Measurements from ENCODE around the gene DPP10. TPM values are rescaled to one million over a fixed set of nuclear protein-coding genes. Genes with fewer than 3 reads are reported as not detected.

The DPP10 gene
- total and polyA plus RNA-seq, 4 donors: 0.08 to 5.0 (median 0.27) TPM

DNA sequence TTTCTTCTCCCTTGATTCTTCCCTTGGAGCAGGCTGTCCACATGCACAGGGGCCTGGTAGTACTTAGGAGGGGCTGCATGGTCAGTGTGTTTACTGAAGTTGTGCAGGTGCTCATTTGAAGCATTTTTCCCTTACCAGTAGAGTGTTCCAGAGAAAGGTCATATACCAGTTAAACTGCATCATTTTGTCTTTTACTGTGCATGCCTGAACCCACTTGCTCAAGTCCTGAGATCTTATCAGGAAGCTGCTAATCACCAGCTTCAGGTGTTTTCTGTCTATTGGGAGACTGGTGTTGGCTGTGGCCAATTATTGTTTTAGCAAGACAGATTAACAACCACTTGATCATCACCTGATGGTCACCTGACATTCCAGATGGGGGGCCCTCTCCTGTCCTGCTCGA, 676.6 kb downstream of the DPP10 start:
- Histone ChIP-seq H3K9me3 (ENCODE audit: control insufficient read depth in 4 of 4, insufficient read depth in 3 of 4, low read length in 3 of 4) (peaks cover 0 to 2% (median 0%) of the 10 kb centered on the region in 4 donors), H3K27ac (ENCODE audit: low read depth in 1 of 2, low read length in 1 of 2) (no peak overlapping the region), H3K9ac (ENCODE audit: insufficient read depth in 1 of 2, low read length in 2 of 2) (no peak overlapping the region), H3K4me3 (no peak overlapping the region), H3K4me1 (ENCODE audit: control insufficient read depth in 5 of 5, insufficient read depth in 5 of 5, low read length in 5 of 5) (no peaks in the 10 kb centered on the region), H3K27me3 (ENCODE audit: control insufficient read depth in 3 of 3, insufficient read depth in 3 of 3, low read length in 2 of 3) (no peaks in the 10 kb centered on the region), H3K36me3 (ENCODE audit: control insufficient read depth in 4 of 4, insufficient read depth in 4 of 4, low read length in 4 of 4) (no peaks in the 10 kb centered on the region)
- TF ChIP-seq, protein P1, sequence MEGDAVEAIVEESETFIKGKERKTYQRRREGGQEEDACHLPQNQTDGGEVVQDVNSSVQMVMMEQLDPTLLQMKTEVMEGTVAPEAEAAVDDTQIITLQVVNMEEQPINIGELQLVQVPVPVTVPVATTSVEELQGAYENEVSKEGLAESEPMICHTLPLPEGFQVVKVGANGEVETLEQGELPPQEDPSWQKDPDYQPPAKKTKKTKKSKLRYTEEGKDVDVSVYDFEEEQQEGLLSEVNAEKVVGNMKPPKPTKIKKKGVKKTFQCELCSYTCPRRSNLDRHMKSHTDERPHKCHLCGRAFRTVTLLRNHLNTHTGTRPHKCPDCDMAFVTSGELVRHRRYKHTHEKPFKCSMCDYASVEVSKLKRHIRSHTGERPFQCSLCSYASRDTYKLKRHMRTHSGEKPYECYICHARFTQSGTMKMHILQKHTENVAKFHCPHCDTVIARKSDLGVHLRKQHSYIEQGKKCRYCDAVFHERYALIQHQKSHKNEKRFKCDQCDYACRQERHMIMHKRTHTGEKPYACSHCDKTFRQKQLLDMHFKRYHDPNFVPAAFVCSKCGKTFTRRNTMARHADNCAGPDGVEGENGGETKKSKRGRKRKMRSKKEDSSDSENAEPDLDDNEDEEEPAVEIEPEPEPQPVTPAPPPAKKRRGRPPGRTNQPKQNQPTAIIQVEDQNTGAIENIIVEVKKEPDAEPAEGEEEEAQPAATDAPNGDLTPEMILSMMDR (IDR thresholded peaks at IDR 0.05; ENCODE audit: control extremely low read depth, extremely low read depth): no peak
- ATAC-seq (ENCODE audit: insufficient read depth, low FRiP score) (no peak), DNase-seq (no peak)
- WGBS, 2 donors: 33 to 45% methylated on average over 1 of the region's 1 CpG

DNA sequence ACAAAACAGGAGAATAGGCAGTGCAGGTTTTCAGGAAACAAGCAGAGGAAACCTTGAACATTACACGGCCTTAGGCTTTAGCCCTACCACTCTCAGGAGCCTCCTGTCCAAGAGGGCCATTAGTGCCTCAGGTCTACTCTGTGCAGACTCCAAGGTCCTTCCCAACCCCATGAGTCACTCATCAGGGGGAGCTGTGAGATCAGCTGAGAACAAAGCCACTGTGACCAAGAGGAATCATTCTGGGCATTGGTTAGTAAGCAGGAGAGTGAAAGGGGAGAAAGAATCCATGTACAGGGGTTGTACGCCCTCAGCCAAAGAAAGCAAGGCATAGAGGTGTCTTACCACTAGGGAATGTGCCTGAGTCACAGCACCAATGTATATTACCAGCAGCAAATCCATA, 680.3 kb downstream of the DPP10 start:
- TF ChIP-seq, protein P1 (IDR thresholded peaks at IDR 0.05; ENCODE audit: control extremely low read depth, extremely low read depth): no peak
- Histone ChIP-seq H3K27me3 (ENCODE audit: control insufficient read depth in 3 of 3, insufficient read depth in 3 of 3, low read length in 2 of 3) (no peaks in the 10 kb centered on the region), H3K4me1 (ENCODE audit: control insufficient read depth in 5 of 5, insufficient read depth in 5 of 5, low read length in 5 of 5) (no peaks in the 10 kb centered on the region), H3K9ac (ENCODE audit: insufficient read depth in 1 of 2, low read length in 2 of 2) (no peak overlapping the region), H3K36me3 (ENCODE audit: control insufficient read depth in 4 of 4, insufficient read depth in 4 of 4, low read length in 4 of 4) (no peaks in the 10 kb centered on the region), H3K27ac (ENCODE audit: low read depth in 1 of 2, low read length in 1 of 2) (no peak overlapping the region), H3K9me3 (ENCODE audit: control insufficient read depth in 4 of 4, insufficient read depth in 3 of 4, low read length in 3 of 4) (no peaks in the 10 kb centered on the region), H3K4me3 (no peak overlapping the region)
- DNase-seq: no peak
- ATAC-seq (ENCODE audit: insufficient read depth, low FRiP score): no peak
- WGBS, 2 donors: 83% methylated on average over 2 of the region's 2 CpGs

DNA sequence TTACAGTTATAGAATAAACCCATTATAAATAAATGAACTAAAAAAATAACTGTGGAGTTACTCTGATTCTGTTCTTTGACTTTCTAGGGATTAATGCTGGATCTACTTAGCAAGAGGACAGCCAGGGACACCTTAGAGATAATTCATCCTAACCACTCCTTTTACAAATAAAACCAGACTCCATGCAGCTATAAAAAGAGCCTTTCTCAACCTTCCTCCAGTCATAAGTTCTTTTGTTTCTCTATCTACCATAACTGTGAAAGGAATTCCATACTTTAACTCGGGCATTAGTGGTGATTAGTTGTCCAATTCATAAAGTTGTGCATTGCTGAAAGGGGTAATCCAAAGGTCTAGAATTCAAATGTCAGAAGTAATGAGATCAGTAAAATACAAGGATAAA, 682.4 kb downstream of the DPP10 start:
- Histone ChIP-seq H3K9me3 (ENCODE audit: control insufficient read depth in 4 of 4, insufficient read depth in 3 of 4, low read length in 3 of 4) (no peaks in the 10 kb centered on the region), H3K9ac (ENCODE audit: insufficient read depth in 1 of 2, low read length in 2 of 2) (no peak overlapping the region), H3K36me3 (ENCODE audit: control insufficient read depth in 4 of 4, insufficient read depth in 4 of 4, low read length in 4 of 4) (no peaks in the 10 kb centered on the region), H3K4me1 (ENCODE audit: control insufficient read depth in 5 of 5, insufficient read depth in 5 of 5, low read length in 5 of 5) (no peaks in the 10 kb centered on the region), H3K27me3 (ENCODE audit: control insufficient read depth in 3 of 3, insufficient read depth in 3 of 3, low read length in 2 of 3) (no peaks in the 10 kb centered on the region), H3K4me3 (no peak overlapping the region), H3K27ac (ENCODE audit: low read depth in 1 of 2, low read length in 1 of 2) (no peak overlapping the region)
- DNase-seq (no peak), ATAC-seq (ENCODE audit: insufficient read depth, low FRiP score) (no peak)
- TF ChIP-seq, protein P1 (IDR thresholded peaks at IDR 0.05; ENCODE audit: control extremely low read depth, extremely low read depth): no peak
- WGBS, 2 donors: 65 to 67% methylated on average over 1 of the region's 1 CpG

DNA sequence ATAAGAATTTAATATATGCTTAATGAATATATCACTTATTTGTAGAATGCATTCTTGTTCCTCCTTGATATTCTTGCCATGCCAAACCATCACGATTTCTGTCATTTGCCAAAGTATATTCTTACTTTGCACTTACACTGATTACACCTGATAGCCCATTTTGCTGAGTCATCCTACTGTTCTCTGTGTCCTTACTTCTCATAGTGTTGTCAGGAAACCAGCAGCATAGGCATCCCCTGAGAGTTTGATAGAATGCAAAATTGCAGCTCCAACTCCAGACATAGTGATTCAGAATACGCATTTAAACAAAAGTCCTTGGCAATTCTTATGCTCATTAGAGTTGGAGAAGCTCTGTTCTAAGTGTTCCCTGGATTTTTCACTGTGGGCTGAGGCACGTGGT, 687.1 kb downstream of the DPP10 start:
- TF ChIP-seq, protein P1 (IDR thresholded peaks at IDR 0.05; ENCODE audit: control extremely low read depth, extremely low read depth): no peak
- ATAC-seq (ENCODE audit: insufficient read depth, low FRiP score) (no peak), DNase-seq (no peak)
- H3K4me3 ChIP-seq: no peak overlapping the region
- no peak overlapping the region for H3K27ac ChIP-seq (ENCODE audit: low read depth in 1 of 2, low read length in 1 of 2)
- no peaks in the 10 kb centered on the region for H3K27me3 ChIP-seq (ENCODE audit: control insufficient read depth in 3 of 3, insufficient read depth in 3 of 3, low read length in 2 of 3)
- H3K9me3 ChIP-seq (ENCODE audit: control insufficient read depth in 4 of 4, insufficient read depth in 3 of 4, low read length in 3 of 4): no peaks in the 10 kb centered on the region
- no peaks in the 10 kb centered on the region for H3K4me1 ChIP-seq (ENCODE audit: control insufficient read depth in 5 of 5, insufficient read depth in 5 of 5, low read length in 5 of 5)
- 71 to 82% methylated on average over 3 of the region's 3 CpGs for WGBS, 2 donors
- H3K9ac ChIP-seq (ENCODE audit: insufficient read depth in 1 of 2, low read length in 2 of 2): no peak overlapping the region
- no peaks in the 10 kb centered on the region for H3K36me3 ChIP-seq (ENCODE audit: control insufficient read depth in 4 of 4, insufficient read depth in 4 of 4, low read length in 4 of 4)

All from lung (tissue), 12 donors.